GM21717 (cell line): ENCODE measurements around the gene GATAD2A.

ENCODE experiments used
- ATAC-seq: cut with Tn5 transposase; IDR thresholded peaks from one replicate; pipeline ENCODE4 v1.9.1; 2021; ENCODE audit warnings: mild to moderate bottlenecking, moderate library complexity; ENCODE audit not compliant: unreplicated experiment

Gene GATAD2A

DNA sequence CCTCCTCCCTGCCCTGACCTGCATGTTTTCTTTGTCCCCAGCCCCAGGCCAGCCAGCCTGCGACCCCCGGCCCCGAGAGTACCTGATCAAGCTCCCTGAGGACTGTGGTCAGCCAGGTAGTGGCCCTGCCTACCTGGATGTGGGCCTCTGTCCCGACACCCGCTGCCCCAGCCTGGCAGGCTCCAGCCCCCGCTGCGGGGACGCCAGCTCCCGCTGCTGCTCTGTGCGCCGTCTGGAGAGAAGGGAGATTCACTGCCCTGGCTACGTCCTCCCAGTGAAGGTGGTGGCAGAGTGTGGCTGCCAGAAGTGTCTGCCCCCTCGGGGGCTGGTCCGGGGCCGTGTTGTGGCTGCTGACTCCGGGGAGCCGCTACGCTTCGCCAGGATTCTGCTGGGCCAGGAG is 138.2 kb downstream of the GATAD2A start:
- ATAC-seq: no peak

DNA sequence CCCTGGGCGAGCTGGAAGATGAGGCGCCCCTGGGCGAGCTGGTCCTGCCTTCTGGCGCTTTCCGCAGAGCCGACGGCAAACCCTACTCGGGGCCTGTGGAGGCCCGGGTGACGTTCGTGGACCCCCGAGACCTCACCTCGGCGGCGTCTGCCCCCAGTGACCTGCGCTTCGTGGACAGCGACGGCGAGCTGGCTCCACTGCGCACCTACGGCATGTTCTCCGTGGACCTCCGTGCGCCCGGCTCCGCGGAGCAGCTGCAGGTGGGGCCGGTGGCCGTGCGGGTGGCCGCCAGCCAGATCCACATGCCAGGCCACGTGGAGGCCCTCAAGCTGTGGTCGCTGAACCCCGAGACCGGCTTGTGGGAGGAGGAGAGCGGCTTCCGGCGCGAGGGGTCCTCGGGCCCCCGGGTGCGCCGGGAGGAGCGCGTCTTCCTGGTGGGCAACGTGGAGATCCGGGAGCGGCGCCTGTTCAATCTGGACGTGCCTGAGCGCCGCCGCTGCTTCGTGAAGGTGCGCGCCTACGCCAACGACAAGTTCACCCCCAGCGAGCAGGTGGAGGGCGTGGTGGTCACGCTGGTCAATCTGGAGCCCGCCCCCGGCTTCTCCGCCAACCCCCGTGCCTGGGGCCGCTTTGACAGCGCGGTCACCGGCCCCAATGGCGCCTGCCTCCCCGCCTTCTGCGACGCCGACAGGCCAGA is 138.9 kb downstream of the GATAD2A start:
- ATAC-seq: no peak

DNA sequence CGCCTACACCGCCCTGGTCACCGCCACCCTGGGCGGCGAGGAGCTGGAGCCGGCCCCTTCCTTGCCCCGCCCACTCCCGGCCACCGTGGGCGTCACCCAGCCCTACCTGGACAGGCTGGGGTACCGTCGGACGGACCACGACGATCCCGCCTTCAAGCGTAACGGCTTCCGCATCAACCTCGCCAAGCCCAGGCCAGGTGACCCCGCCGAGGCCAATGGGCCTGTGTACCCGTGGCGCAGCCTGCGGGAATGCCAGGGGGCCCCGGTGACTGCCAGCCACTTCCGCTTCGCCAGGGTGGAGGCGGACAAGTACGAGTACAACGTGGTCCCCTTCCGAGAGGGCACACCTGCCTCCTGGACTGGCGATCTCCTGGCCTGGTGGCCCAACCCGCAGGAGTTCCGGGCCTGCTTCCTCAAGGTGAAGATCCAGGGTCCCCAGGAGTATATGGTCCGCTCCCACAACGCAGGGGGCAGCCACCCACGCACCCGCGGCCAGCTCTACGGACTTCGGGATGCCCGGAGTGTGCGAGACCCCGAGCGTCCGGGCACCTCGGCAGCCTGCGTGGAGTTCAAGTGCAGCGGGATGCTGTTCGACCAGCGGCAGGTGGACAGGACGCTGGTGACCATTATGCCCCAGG is 139.6 kb downstream of the GATAD2A start:
- ATAC-seq: no peak

DNA sequence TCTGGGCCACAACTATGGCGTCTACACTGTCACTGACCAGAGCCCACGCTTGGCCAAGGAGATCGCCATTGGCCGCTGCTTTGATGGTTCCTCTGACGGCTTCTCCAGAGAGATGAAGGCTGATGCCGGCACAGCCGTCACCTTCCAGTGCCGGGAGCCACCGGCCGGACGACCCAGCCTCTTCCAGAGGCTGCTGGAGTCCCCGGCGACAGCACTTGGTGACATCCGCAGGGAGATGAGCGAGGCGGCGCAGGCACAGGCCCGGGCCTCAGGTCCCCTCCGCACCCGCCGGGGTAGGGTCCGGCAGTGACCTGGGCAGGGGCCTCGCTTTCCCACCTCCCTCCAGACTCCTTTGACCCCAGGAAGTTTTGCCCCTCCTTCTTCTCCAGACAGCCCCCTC is 140.2 kb downstream of the GATAD2A start:
- no peak for ATAC-seq

GRCh38 chr19:19546751-19547162 is 141.3 kb downstream of the GATAD2A start:
- ATAC-seq: no peak

DNA sequence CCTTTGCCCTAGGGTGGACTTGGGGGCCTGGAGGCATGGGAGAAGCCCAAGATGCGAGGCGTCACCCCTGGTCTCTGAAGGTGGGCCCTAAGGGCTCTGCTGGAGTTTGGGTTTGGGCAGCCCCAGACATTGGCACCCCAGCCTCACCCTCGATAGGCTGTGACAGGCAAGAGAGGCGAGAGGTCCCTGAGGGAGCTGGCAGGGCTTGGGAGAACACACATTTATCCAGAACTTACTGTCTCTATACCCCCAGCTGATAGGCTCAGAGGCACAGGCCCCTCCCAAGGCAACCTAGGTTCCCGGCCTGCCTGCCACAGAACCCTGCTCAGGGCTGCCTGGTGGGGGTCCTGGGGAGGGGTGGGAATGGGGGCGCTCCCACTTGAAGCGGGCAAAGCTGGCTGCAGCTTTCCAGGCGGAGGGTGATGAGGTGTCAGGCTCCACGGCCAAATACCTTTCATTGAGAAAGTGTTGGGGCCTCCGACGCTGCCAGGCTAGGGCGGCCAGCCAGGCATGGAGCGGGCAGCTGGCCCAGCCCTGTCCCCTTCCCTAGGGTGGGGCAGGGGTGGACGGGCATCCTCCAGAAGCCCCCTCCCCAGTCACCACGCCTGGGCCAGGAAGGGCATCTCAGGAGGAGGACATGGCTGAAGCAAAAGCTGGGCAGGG is 142.3 kb downstream of the GATAD2A start:
- no peak for ATAC-seq

- no peak for ATAC-seq
Observed at GRCh38 chr19:19548915-19549759, 143.7 kb downstream of the GATAD2A start.

- no peak for ATAC-seq
Observed at GRCh38 chr19:19549804-19550464, 144.5 kb downstream of the GATAD2A start.

DNA sequence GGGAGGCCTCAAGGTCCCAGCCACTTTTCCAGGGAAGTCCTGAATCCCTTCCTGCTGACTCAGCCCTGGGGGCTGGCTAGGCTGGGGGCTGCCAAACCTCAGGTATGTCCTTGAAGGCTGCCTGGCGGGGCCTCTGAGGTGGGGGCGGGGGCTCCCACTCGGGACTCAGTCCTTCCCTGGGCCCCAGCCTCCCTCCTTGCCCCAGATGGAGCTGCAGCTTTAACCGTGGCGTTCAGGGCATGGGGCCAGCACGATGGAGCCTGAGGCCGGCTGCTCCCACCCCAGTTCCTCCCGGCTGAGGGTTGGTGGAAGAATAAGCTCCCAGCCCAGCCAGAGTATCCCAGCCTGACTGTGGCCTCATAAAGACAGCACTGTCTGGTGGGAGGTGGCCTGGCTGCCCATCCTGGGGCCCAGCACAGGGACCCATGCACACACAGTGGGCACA is 145.0 kb downstream of the GATAD2A start:
- ATAC-seq: no peak

DNA sequence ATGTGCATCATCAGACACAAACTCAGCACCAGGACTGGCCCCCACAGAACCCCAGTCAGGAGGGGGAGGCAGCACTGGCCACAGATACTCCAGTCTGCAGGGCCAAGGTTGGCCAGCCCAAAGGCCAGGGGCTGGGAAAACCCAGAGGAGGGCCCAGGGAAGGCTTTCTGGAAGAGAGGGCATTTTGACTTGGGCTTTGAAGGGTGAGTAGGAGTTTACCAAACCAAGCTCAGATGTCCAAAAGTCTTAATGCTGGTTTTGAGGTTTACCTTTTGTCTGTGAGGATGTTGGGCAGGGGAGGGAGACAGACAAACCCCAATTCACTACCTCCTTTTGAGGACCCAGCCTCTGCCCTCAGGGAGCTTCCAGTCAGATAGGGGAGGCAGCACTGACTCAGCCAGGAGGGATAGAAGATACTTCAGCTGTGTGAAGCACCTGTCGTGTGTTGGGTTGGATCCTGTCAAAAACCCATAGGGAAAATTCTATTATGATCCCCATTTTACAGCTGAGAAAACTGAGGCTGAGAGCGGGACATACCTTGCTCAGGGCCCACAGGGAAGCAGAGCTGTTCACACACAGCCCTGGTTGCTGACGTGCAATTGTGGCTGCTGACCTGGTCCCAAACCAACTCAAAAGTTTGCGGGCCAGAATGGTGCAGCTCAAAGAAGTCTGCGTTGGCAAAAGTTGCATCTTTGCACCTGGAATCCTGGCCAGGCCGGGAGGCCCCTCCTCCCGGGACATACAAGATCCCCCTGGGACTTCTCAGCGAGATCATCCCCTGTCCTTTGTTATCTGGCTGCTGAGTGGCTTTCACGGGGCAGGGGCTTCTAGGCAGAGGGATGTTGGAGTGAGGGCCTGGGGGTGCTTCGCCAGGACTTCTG is 145.7 kb downstream of the GATAD2A start:
- no peak for ATAC-seq

GRCh38 chr19:19551853-19552192 is 146.3 kb downstream of the GATAD2A start:
- ATAC-seq: no peak

GRCh38 chr19:19552798-19553197 is 147.3 kb downstream of the GATAD2A start:
- ATAC-seq: no peak

GRCh38 chr19:19553670-19554069 is 148.2 kb downstream of the GATAD2A start:
- ATAC-seq: no peak

DNA sequence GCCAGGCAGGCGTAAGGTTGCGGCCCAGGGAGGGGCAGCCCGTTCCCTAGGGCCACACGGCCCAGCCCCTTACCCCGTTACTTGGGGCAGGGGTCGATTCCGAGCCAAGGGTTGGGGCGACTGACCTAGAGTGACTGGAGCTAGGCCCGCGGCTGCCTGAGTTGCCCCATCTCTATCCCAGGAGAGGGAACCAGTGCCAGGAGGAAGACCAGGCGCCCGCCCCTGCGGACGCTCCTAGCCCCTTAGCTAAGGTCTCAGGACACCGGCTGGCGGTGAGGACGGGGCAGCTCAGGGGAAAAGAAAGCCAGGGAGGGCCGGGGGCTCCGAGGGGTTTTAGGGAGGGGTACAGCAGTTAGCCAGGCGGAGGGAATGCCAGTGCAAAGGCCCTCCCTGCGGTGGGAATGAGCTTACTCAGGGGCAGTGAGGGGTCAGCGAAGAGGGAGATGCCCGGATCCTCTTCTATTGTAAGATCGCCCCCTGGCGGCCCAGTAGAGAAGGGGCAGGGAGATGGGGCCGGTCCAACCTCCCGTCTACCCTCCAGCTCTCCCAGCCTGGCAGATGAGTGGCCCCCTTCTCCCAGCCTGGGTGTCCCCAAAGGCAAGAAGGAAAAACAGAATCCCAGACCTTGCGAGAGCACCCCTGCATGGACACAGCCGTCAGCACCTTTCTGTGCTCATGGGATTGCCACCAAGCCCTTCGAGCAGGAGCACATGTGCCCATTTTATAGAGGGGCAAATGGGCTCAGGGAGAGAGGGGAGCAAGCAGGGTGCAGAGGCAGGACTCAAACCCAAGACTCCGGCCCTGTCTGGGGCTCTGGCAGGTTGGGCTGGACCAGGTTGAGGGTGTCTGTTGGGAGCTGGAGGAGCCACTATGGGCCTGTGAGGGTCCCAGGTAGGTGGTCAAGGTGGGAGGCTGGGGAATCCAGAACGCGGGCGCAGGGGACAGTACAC is 148.9 kb downstream of the GATAD2A start:
- ATAC-seq: no peak

DNA sequence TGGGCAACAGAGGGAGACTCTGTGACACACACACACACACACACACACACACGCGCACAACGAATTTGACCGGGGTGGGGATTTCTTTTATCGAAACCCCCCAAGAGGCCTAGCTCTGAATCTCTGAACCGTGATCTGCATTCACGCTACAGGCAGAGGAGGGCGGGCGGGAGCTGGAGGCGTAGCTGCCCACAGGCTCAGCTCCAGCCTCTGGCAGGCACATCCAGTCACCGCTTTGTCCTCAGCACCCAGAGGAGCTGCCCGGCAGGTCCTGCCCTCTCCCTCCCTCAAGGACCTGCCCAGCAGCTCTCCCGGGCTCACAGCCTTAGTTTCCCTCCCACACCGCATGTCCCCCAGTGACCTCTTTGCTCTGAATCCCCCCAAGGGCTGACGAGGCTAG is 152.6 kb downstream of the GATAD2A start:
- no peak for ATAC-seq
